HG03025 (cell line): Measurements from ENCODE around the gene ZNF530.

Source experiments
- ATAC-seq: cut with Tn5 transposase; IDR thresholded peaks from one replicate; pipeline ENCODE4 v1.9.1; 2021; ENCODE audit warnings: mild to moderate bottlenecking, moderate library complexity; ENCODE audit not compliant: unreplicated experiment, low FRiP score

The ZNF530 gene

GRCh38 chr19:57599761-57600383, at the start of gene ZNF530:
Gene ZNF530 (plus strand): TSS chr19:57599885. CDS start chr19:57604346, 4,461 bp downstream.
- ATAC-seq: peak; percentile 83

DNA sequence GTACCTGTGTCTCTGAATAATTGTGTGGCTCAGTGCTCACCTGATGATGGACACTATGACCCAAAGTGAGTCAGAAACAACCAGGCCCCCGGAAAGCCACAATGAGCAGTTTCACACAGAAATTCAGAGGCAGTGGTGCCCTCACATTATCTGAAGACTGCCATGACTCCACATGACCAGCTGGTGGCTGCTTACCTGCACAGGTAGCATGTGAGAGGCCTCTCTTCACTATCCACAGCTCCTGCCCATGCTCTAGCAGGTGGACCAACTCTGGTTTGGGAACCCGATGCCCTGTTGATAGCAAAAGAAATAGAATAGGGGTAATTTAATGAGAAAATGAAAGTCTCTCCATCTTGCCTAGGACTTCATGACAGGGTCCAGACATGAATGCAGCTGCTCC, 47.3 kb upstream of the ZNF530 start:
- no peak for ATAC-seq

DNA sequence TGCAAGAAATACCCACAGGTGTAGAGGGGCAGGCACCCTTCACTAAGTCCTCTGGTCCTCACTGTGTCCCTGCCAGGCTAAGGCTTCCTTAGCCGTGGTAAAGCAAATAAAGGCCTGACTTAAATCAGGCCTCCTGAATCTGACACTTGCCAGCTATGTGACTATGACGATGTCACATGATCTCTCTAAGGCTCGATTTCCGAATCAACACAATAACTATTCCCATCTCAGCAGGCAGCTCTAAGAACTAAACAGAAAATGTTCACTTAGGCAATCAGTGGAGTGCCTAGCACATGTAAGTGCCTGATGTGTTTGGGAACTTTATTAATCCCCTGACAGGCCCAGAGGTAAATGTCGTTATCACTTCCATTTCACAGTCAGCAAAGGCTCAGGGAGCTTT, 42.0 kb upstream of the ZNF530 start:
- ATAC-seq: no peak

DNA sequence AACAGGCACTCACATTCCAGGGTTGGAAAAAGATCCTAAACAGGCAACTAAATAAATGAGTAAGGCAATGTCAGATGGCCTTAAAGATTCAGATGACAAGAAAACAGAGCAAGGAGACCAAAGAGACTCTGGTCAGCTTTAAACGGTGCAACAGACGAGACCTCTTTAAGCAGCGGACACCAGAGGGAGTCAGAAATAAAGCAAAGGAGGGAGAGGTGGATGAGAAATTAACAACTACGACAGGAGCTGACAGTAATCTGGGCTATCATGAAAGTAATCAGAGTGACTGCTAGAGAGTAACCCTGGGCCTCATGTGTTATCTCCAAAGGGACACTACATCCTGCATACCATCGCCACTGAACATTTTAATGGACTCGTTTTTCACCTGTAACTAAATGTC, 41.2 kb upstream of the ZNF530 start:
- no peak for ATAC-seq

DNA sequence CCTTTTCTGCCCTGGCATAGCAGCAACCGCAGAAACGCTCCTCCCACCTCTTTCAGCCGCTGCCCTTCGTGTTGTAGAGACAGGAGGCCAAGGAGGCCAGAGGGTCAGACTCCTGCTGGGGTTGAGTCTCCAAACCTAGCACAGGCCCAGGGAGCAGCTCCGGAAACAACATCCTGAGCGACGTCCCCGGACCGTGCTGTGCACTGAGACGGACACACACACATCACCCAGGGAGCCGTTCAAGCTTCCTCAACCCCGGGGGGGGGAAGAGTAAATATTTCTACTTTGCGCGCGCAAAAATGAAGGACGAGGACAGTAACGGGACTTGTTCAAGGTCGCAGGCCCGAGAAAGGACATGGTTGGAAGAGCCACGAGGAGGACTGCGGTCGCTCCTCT, 40.7 kb upstream of the ZNF530 start:
- no peak for ATAC-seq

- ATAC-seq: peak; percentile 87
These were observed 40.2 kb upstream of the ZNF530 start, which contains the start of gene ZNF550 for GRCh38 chr19:57559404-57560025. Gene ZNF550 (minus strand): TSS chr19:57559863. CDS start chr19:57559682, 181 bp downstream.

DNA sequence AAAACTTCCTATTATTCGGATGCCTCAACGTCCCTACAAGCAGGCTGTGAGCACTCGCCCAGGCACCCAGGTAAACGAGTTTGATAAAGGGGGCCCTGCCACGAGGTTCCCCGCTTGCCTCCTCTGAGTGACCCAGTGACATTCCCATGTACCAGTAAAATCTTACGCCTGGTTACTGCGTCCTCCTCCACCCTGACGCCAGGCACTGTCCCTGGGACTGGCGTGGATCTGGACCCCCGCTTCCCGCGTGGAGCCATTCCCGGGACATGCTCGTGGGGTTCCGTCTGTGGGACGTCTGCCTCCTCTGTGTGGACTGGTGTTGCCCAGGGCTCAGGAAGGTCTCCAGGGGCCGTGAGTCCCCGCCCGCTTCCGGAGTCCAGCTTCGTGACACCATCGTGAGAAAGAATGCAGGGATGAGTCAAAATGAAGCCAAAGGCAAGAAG, 39.6 kb upstream of the ZNF530 start:
- ATAC-seq: no peak

DNA sequence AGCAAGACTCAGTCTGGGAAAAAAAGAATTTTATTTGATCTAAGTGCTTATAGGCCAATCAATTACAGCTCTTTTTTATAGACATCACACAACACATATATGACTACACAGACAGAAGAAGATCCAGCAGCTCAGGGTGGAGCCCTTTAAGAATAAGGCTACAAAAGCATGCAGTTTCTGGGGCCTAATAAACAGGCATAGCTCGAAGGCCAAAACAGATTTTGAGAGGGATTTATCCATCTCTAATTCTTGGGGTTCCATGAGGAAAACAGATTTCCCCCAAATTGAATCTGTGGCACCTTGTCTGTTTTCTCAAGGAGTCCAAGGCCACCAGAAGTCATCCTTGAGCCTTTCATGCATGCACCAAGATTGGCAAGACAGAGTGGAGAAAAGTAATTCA, 36.1 kb upstream of the ZNF530 start:
- no peak for ATAC-seq

GRCh38 chr19:57566396-57567265, 33.1 kb upstream of the ZNF530 start:
- no peak for ATAC-seq

- ATAC-seq: no peak
These were observed 29.0 kb upstream of the ZNF530 start for GRCh38 chr19:57570707-57571106.

DNA sequence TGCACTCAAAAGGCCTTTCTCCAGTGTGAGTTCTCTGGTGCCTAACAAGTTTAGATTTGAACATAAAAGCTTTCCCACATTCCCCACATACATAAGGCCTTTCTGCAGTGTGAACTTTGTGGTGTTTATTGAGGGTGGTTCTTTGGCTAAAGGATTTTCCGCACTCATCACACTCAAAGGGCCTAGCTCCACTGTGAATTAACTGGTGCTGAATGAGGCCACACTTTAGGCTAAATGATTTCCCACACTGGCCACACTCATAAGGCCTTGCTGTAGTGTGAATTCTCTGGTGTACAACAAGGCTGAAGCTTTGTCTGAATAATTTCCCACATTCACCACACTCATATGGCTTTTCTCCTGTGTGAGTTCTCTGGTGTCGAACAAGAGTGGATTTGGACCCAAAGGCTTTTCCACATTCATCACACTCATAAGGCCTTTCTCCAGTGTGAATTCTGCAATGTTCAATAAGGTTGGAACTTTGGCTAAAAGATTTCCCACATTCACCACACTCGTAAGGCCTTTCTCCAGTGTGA, 27.2 kb upstream of the ZNF530 start:
- no peak for ATAC-seq

GRCh38 chr19:57576661-57577060, 23.0 kb upstream of the ZNF530 start:
- ATAC-seq: no peak

DNA sequence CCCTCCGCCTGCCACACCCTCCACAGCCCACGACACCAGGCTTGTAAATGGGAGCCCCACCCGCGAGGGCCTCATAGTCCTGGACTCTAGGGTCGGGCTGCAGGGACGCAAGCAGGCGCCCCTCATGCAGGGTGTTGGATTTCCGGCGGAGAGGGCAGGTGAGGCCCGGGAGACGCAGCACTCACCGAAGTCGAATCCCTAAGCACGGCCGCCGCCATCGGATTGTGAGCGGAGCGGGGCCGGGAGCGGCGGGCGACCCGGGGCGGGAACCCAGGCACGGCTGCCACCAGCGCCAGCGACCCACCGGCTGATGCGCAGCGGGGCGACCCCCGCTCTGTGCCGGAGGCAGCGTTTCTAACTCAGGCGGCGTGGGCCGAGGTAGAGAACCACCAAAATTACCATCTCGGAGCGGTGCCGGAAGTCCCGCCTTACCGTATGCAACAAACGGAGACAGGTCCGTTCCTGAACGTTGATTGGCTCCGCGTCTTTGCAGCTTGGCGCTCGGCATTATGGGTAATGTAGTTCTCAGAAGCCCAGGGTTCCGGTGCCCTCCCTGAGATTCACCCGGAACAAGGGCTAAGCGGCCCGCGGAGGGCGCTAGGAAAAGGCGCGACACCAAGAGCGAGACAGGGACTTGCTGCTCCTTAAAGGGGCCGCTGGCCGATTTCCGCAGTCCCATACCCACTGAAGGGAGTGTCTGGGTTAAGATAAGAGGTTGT, 21.0 kb upstream of the ZNF530 start, which contains the start of gene ZNF416:
ZNF416 (minus strand) TSS at position 425 of the 719 bp plus-strand sequence; CDS start at position 218, 207 bp downstream.
- peak; percentile 79 for ATAC-seq

GRCh38 chr19:57583104-57583520, 16.6 kb upstream of the ZNF530 start:
- no peak for ATAC-seq

DNA sequence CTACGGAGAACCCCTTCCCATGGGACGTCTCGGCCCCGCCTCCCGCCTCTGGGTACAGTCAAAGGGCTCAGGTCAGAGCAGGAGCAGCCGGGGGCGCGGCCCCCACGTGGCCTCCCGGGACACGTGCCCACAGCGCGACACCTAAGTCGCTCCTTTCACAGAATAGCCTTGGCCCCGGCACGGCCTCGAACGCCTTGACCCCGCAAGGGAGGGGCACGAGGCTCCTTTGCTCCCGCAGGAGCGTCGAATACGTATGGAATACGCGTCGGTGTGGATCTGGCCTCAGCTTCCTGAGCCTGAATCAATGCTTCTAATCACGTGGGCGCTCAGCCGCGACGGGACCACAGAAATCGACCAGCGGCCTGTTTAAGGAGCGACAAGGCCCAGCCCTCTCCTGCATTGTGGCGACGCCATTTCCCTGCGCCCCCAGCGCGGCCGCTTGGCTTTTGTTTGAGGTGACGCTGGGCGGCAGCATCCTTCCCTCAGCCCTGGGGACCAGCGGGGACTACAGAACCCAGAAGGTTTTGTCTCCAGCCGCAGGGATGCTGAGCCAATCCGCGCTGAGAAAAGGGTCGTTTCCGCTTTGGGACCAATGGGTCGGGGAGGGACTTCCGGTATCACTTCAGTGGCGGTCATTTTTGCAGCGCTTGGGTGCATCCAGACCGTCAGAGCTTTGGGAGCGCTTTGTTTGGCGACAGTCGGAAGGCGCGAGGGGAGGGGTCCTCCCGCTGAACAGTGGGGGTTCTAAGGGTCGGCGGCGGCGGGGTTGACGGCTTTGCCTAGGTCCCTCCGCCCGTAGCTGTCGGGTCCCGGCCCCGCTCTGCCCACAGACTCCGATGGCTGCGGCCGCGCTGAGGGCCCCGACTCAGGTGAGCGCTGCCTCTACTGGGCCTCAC, 15.9 kb upstream of the ZNF530 start, which contains the start of gene ZIK1:
ZIK1 (plus strand) TSS at position 625 of the 896 bp plus-strand sequence; CDS start at position 837, 212 bp downstream.
- peak; percentile 62 for ATAC-seq

- ATAC-seq: no peak
These were observed 12.2 kb upstream of the ZNF530 start for GRCh38 chr19:57587529-57587928.

- no peak for ATAC-seq
These were observed 316 bp upstream of the ZNF530 start for GRCh38 chr19:57599377-57599760.

DNA sequence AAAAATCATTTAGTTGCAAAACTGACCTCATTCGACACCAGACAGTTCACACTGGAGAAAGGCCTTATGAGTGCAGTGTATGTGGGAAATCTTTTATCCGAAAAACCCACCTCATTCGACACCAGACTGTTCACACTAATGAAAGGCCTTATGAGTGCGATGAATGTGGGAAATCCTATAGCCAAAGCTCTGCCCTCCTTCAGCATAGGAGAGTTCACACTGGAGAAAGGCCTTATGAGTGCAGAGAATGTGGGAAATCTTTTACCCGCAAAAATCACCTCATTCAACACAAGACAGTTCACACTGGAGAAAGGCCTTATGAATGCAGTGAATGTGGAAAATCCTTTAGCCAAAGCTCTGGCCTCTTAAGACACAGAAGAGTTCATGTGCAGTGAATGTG, 7.2 kb downstream of the ZNF530 start:
- ATAC-seq: no peak

- no peak for ATAC-seq
These were observed 11.4 kb downstream of the ZNF530 start for GRCh38 chr19:57611113-57611512.
